ENCODE measurements around the gene LDB2. TPM values are rescaled to one million over a fixed set of nuclear protein-coding genes. Genes with fewer than 3 reads are reported as not detected.

The LDB2 gene
- total RNA-seq, 2 experiments from 2014 or later = not detected

DNA sequence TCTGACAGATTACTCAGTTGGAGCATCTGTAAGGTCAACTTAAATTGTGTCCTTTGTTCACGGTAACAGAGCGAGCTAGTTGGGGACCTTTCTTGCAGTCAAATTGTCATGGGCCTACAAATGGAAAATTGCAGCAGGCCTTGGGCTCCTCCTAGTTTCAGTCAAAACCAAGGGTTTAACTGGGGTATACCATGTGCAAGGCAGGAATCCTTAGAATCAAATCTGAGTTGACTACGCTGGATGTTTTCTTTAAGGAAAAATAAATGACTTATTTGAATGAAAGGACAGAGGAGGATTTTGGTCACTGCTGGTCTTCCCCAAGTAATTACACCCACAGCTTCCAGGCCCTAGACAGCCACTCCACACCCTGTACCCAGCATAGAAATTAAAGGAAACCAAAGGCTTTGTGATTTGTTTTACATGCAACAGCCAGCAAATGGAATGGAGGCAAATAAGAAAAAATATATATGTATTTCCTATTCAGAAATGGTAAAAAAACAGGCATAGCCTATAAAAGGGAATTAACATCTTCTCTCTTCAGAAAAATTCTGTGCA lies 307.1 kb downstream of the LDB2 start:
- Mint-ChIP-seq H3K4me1 (ENCODE audit: low read depth) (no peaks in the 10 kb centered on the region), H3K27me3 (no peaks in the 10 kb centered on the region), H3K4me3 (no peak overlapping the region), H3K27ac (no peak overlapping the region), H3K9me3 (no peaks in the 10 kb centered on the region), H3K36me3 (no peaks in the 10 kb centered on the region)
- DNase-seq = no peak
- CTCF ChIA-PET = no interaction called here
- POLR2A ChIA-PET = no interaction called here
- intact Hi-C loops (cut with micrococcal nuclease) = no loop called here

- Mint-ChIP-seq H3K4me3 (no peak overlapping the region), H3K9me3 (no peaks in the 10 kb centered on the region), H3K4me1 (ENCODE audit: low read depth) (no peaks in the 10 kb centered on the region), H3K36me3 (no peaks in the 10 kb centered on the region), H3K27me3 (no peaks in the 10 kb centered on the region), H3K27ac (no peak overlapping the region)
- CTCF ChIA-PET = no interaction called here
- POLR2A ChIA-PET = no interaction called here
- intact Hi-C loops (cut with micrococcal nuclease) = no loop called here
- DNase-seq = no peak
Observed at GRCh38 chr4:16590797-16591196, 307.6 kb downstream of the LDB2 start.

- H3K4me1 Mint-ChIP-seq (ENCODE audit: low read depth) = no peaks in the 10 kb centered on the region
- intact Hi-C loops (cut with micrococcal nuclease) = no loop called here
- DNase-seq = no peak
- H3K36me3 Mint-ChIP-seq = no peaks in the 10 kb centered on the region
- ChIA-PET POLR2A (no interaction called here), CTCF (no interaction called here)
- no peaks in the 10 kb centered on the region for H3K27me3 Mint-ChIP-seq
- no peaks in the 10 kb centered on the region for H3K9me3 Mint-ChIP-seq
- no peak overlapping the region for H3K27ac Mint-ChIP-seq
- H3K4me3 Mint-ChIP-seq = no peak overlapping the region
Observed at GRCh38 chr4:16588651-16589050, 309.8 kb downstream of the LDB2 start.

- no peaks in the 10 kb centered on the region for H3K36me3 Mint-ChIP-seq
- CTCF ChIA-PET = no interaction called here
- intact Hi-C loops (cut with micrococcal nuclease) = no loop called here
- no peaks in the 10 kb centered on the region for H3K9me3 Mint-ChIP-seq
- no peaks in the 10 kb centered on the region for H3K27me3 Mint-ChIP-seq
- H3K4me3 Mint-ChIP-seq = no peak overlapping the region
- POLR2A ChIA-PET = no interaction called here
- H3K4me1 Mint-ChIP-seq (ENCODE audit: low read depth) = no peaks in the 10 kb centered on the region
- H3K27ac Mint-ChIP-seq = no peak overlapping the region
- no peak for DNase-seq
Observed at GRCh38 chr4:16588149-16588548, 310.3 kb downstream of the LDB2 start.

GRCh38 chr4:16585053-16585452 lies 313.4 kb downstream of the LDB2 start:
- no peak overlapping the region for H3K4me3 Mint-ChIP-seq
- H3K9me3 Mint-ChIP-seq = no peaks in the 10 kb centered on the region
- intact Hi-C loops (cut with micrococcal nuclease) = no loop called here
- no peaks in the 10 kb centered on the region for H3K36me3 Mint-ChIP-seq
- no peak for DNase-seq
- H3K27me3 Mint-ChIP-seq = no peaks in the 10 kb centered on the region
- H3K27ac Mint-ChIP-seq = no peak overlapping the region
- ChIA-PET POLR2A (no interaction called here), CTCF (no interaction called here)
- H3K4me1 Mint-ChIP-seq (ENCODE audit: low read depth) = no peaks in the 10 kb centered on the region

GRCh38 chr4:16583764-16584163 lies 314.7 kb downstream of the LDB2 start:
- no peak overlapping the region for H3K27ac Mint-ChIP-seq
- no peaks in the 10 kb centered on the region for H3K36me3 Mint-ChIP-seq
- intact Hi-C loops (cut with micrococcal nuclease) = no loop called here
- H3K4me3 Mint-ChIP-seq = no peak overlapping the region
- ChIA-PET CTCF (no interaction called here), POLR2A (no interaction called here)
- no peaks in the 10 kb centered on the region for H3K9me3 Mint-ChIP-seq
- H3K4me1 Mint-ChIP-seq (ENCODE audit: low read depth) = no peaks in the 10 kb centered on the region
- no peaks in the 10 kb centered on the region for H3K27me3 Mint-ChIP-seq
- DNase-seq = no peak

DNA sequence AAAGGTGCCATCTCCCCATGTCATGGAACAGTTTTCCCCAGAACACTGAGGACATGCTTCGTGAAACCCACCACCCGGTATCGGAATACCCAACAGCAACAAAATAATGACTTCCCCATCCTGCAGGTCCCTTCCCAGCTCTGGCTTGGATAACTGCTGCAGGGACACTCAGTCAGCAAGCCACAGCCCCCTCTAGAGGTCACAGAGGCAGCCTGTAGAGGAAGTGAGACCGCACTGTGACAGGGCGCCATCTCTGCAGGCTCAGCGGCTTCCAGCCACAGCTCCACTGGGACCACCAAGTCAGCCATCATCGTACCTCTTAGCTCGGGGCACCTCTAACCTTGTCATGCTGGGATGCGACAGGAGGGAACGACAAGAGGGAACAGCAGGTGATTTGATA lies 315.9 kb downstream of the LDB2 start:
- no peaks in the 10 kb centered on the region for H3K27me3 Mint-ChIP-seq
- POLR2A ChIA-PET = no interaction called here
- no peaks in the 10 kb centered on the region for H3K36me3 Mint-ChIP-seq
- no peak overlapping the region for H3K27ac Mint-ChIP-seq
- H3K9me3 Mint-ChIP-seq = no peaks in the 10 kb centered on the region
- H3K4me3 Mint-ChIP-seq = no peak overlapping the region
- intact Hi-C loops (cut with micrococcal nuclease) = no loop called here
- CTCF ChIA-PET = no interaction called here
- no peak for DNase-seq
- no peaks in the 10 kb centered on the region for H3K4me1 Mint-ChIP-seq (ENCODE audit: low read depth)

GRCh38 chr4:16582036-16582435 lies 316.4 kb downstream of the LDB2 start:
- CTCF ChIA-PET = interaction anchor here (0.7 kb wide), 1 partner anchor 9 kb away, joined by 3 read pairs; no protein-coding TSS in a partner anchor
- POLR2A ChIA-PET = no interaction called here
- Mint-ChIP-seq H3K4me1 (ENCODE audit: low read depth) (no peaks in the 10 kb centered on the region), H3K9me3 (no peaks in the 10 kb centered on the region), H3K36me3 (no peaks in the 10 kb centered on the region), H3K27me3 (no peaks in the 10 kb centered on the region), H3K4me3 (no peak overlapping the region), H3K27ac (no peak overlapping the region)
- no peak for DNase-seq
- intact Hi-C loops (cut with micrococcal nuclease) = no loop called here

GRCh38 chr4:16581117-16581516 lies 317.3 kb downstream of the LDB2 start:
- ChIA-PET CTCF (interaction anchor here (0.7 kb wide), 1 partner anchor 9 kb away, joined by 3 read pairs; no protein-coding TSS in a partner anchor), POLR2A (no interaction called here)
- no peaks in the 10 kb centered on the region for H3K27me3 Mint-ChIP-seq
- H3K36me3 Mint-ChIP-seq = no peaks in the 10 kb centered on the region
- H3K4me1 Mint-ChIP-seq (ENCODE audit: low read depth) = no peaks in the 10 kb centered on the region
- H3K27ac Mint-ChIP-seq = no peak overlapping the region
- H3K4me3 Mint-ChIP-seq = no peak overlapping the region
- intact Hi-C loops (cut with micrococcal nuclease) = no loop called here
- no peak for DNase-seq
- H3K9me3 Mint-ChIP-seq = no peaks in the 10 kb centered on the region

DNA sequence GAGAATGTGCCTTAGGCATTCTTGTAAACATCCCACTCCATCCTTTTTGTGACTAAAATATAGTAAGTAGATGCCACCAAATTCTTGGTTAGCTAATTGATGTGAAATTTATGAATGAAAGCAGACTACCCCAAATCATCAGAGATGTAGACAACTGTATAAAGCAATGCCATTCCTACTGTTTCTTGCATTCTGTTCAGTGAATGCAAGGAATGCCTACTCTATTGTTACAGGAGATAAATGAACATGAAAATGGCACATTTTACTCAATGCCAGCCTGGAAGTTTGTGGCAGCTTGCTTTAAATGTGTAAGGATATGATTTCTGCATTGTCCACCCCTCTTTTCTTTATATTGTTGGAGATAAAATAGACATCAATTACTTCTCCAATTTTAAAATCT lies 317.9 kb downstream of the LDB2 start:
- intact Hi-C loops (cut with micrococcal nuclease) = no loop called here
- no peak for DNase-seq
- Mint-ChIP-seq H3K4me1 (ENCODE audit: low read depth) (no peaks in the 10 kb centered on the region), H3K9me3 (no peaks in the 10 kb centered on the region), H3K27me3 (no peaks in the 10 kb centered on the region), H3K36me3 (no peaks in the 10 kb centered on the region), H3K4me3 (no peak overlapping the region), H3K27ac (no peak overlapping the region)
- ChIA-PET POLR2A (no interaction called here), CTCF (no interaction called here)

DNA sequence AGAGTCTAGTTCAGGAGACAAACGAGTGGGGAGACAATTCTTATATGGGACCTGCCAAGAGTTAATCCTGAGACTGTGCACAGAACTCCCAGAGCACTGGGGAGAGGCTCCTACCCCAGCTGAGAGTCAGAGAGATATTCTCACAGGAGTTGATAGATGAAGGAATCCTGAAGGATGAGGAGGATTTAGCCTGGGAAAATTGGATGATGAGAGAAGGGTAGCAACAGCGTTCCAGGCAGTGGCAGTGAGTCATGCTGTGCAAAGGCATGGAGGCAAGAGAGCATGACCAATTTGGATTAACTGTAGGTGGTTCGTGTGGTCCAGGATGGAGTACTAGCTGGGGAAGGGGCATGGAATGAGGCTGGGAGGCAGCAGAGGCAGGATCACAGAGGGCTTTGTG lies 318.6 kb downstream of the LDB2 start:
- ChIA-PET CTCF (no interaction called here), POLR2A (no interaction called here)
- Mint-ChIP-seq H3K4me3 (no peak overlapping the region), H3K36me3 (no peaks in the 10 kb centered on the region), H3K4me1 (ENCODE audit: low read depth) (no peaks in the 10 kb centered on the region), H3K27ac (no peak overlapping the region), H3K9me3 (no peaks in the 10 kb centered on the region), H3K27me3 (no peaks in the 10 kb centered on the region)
- intact Hi-C loops (cut with micrococcal nuclease) = no loop called here
- DNase-seq = no peak

DNA sequence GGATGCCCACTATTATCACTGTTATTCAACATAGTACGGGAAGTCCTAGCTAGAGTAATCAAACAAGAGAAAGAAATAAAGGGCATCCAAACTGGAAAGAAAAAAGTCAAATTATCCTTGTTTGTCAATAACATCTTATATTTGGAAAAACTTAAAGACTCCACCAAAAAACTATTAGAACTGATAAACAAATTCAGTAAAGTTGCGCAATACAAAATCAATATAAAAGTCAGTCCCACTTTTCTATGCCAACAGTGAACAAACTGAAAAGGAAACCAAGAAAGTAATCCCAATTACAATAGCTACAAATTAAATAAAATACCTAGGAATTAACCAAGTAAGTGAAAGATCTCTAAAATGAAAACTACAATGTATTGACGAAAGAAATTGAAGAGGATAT lies 321.3 kb downstream of the LDB2 start:
- intact Hi-C loops (cut with micrococcal nuclease) = no loop called here
- no peaks in the 10 kb centered on the region for H3K4me1 Mint-ChIP-seq (ENCODE audit: low read depth)
- no peaks in the 10 kb centered on the region for H3K9me3 Mint-ChIP-seq
- no peak overlapping the region for H3K4me3 Mint-ChIP-seq
- H3K27ac Mint-ChIP-seq = no peak overlapping the region
- DNase-seq = no peak
- CTCF ChIA-PET = no interaction called here
- H3K27me3 Mint-ChIP-seq = no peaks in the 10 kb centered on the region
- H3K36me3 Mint-ChIP-seq = no peaks in the 10 kb centered on the region
- POLR2A ChIA-PET = no interaction called here

DNA sequence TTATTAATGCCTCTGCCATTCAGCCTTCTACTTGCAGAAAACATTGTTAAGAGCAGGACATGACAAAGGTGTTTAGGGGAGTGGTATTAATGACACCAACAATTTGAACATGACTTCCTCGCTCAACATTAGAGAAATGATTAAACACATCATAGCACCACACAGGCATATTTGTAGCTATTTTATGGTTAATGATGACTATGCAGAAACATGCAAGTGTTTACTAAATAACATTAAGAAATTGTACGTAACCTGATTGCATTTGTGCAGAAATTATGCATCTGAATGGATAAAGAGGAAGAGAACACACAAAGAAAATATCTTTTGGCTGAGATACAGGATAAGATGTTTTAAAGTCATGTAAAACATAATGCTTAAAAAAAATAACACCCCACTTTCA lies 323.5 kb downstream of the LDB2 start:
- Mint-ChIP-seq H3K36me3 (no peaks in the 10 kb centered on the region), H3K9me3 (no peaks in the 10 kb centered on the region), H3K27ac (no peak overlapping the region), H3K4me3 (no peak overlapping the region), H3K4me1 (ENCODE audit: low read depth) (no peaks in the 10 kb centered on the region), H3K27me3 (no peaks in the 10 kb centered on the region)
- CTCF ChIA-PET = no interaction called here
- no peak for DNase-seq
- POLR2A ChIA-PET = no interaction called here
- intact Hi-C loops (cut with micrococcal nuclease) = no loop called here

DNA sequence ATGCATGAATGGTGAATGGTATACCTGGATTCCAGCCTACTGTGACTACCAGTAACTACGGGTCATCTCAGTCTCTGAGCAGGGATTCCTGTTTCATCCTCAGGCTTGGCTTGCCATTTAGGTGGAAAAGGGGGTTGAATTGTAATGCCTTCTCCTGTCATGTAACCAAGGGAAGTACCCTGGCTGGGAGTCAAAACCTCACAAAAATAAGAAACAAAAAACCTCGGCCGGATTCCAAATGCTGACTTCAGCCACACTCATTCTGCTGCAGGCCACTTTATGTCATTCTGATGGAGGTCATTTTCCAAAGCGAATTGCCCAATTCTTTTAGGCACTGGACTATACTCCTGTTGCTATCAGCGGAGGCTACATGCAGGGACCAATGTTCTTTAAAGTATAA lies 324.7 kb downstream of the LDB2 start:
- intact Hi-C loops (cut with micrococcal nuclease) = no loop called here
- POLR2A ChIA-PET = no interaction called here
- H3K27ac Mint-ChIP-seq = no peak overlapping the region
- no peaks in the 10 kb centered on the region for H3K36me3 Mint-ChIP-seq
- no peak overlapping the region for H3K4me3 Mint-ChIP-seq
- H3K4me1 Mint-ChIP-seq (ENCODE audit: low read depth) = no peaks in the 10 kb centered on the region
- H3K9me3 Mint-ChIP-seq = no peaks in the 10 kb centered on the region
- CTCF ChIA-PET = no interaction called here
- no peak for DNase-seq
- no peaks in the 10 kb centered on the region for H3K27me3 Mint-ChIP-seq

Measured in activated CD4-positive, alpha-beta memory T cell treated with anti-CD3 and anti-CD28 coated beads for 36 hours (primary cell).